ENCODE data around the gene CAPN10. TPM values are rescaled to one million over a fixed set of nuclear protein-coding genes. Genes with fewer than 3 reads are reported as not detected.

The CAPN10 gene
- total and polyA plus RNA-seq, 2 experiments from 2014 or later: 24.2 to 28.8 TPM

DNA sequence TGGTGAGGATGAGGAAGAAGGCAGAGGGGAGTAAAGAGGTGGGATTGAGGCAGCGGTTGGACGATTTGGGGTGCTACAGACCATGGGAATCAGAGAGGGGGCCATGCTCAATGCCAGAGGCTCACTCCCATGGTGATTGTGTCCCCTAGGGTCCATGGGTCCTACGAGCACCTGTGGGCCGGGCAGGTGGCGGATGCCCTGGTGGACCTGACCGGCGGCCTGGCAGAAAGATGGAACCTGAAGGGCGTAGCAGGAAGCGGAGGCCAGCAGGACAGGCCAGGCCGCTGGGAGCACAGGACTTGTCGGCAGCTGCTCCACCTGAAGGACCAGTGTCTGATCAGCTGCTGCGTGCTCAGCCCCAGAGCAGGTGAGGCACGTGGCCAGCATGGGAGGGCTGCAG, 5.2 kb downstream of the CAPN10 start:
- peaks cover 10% of the 10 kb centered on the region for H3K4me1 ChIP-seq (ENCODE audit: insufficient read depth)
- DNase-seq (ENCODE audit: low spot score): no peak
- TF ChIP-seq, protein P1, sequence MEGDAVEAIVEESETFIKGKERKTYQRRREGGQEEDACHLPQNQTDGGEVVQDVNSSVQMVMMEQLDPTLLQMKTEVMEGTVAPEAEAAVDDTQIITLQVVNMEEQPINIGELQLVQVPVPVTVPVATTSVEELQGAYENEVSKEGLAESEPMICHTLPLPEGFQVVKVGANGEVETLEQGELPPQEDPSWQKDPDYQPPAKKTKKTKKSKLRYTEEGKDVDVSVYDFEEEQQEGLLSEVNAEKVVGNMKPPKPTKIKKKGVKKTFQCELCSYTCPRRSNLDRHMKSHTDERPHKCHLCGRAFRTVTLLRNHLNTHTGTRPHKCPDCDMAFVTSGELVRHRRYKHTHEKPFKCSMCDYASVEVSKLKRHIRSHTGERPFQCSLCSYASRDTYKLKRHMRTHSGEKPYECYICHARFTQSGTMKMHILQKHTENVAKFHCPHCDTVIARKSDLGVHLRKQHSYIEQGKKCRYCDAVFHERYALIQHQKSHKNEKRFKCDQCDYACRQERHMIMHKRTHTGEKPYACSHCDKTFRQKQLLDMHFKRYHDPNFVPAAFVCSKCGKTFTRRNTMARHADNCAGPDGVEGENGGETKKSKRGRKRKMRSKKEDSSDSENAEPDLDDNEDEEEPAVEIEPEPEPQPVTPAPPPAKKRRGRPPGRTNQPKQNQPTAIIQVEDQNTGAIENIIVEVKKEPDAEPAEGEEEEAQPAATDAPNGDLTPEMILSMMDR (IDR thresholded peaks at IDR 0.05; ENCODE audit: poor library complexity): no peak
- no peak for TF ChIP-seq EZH2phosphoT487 (IDR thresholded peaks at IDR 0.05; ENCODE audit: low read depth, severe bottlenecking, unreplicated experiment)
- no peak for TF ChIP-seq EZH2 (IDR thresholded peaks at IDR 0.05; ENCODE audit: borderline replicate concordance)
- H4K20me1 ChIP-seq (ENCODE audit: insufficient read depth, poor library complexity, severe bottlenecking): peaks cover 8% of the 10 kb centered on the region
- no peaks in the 10 kb centered on the region for H3K9me2 ChIP-seq (replicated peaks; ENCODE audit: insufficient read depth)
- peaks cover 42% of the 10 kb centered on the region for H3K79me2 ChIP-seq
- no peak overlapping the region for H3K4me2 ChIP-seq
- no peak overlapping the region for H3K27ac ChIP-seq
- H3K27me3 ChIP-seq: no peaks in the 10 kb centered on the region
- no peaks in the 10 kb centered on the region for H3K36me3 ChIP-seq (replicated peaks; ENCODE audit: insufficient read depth, low read depth)
- no peak overlapping the region for H2AFZ ChIP-seq
- no peak overlapping the region for H3K4me3 ChIP-seq
- WGBS (ENCODE audit: low lambda C conversion rate, missing lambda C conversion rate): 98% methylated on average over 13 of the region's 13 CpGs
- H3K9me3 ChIP-seq (ENCODE audit: low read depth): no peaks in the 10 kb centered on the region

DNA sequence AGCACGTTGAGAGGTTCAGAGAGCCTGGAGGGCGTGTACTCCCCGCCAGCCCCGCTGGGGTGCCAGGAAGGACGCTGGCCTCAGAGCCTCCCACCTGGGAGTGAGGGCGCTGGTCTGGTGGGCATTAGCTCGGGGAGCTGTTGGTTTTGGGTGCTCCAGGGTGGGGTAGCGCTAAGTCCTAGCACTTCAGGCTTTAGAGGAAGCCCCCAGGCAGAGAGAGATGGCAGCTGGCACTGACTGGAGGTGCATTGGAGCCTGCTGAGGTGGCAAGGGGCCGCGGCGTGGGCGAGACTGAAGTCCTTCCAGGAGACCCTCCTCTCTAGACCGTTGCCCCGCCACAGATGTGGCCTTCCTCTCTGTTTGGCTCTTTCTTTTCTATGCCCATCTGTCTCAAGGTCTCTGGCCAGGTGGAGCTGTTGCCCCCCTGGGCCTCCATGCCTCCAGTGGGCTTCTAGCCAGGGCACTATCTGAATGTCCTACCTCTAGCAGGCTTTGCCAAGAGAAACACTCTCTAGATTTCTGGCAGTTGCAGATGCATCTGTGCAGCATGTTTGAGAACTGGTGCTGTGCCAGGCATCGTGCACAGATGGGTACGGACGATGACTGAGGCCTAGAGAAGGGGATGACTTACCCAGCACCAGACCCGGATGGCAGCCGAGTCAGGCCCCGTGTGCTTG, 6.6 kb downstream of the CAPN10 start:
- Histone ChIP-seq H3K9me2 (replicated peaks; ENCODE audit: insufficient read depth) (no peaks in the 10 kb centered on the region), H3K79me2 (peaks cover 33% of the 10 kb centered on the region), H3K27me3 (no peaks in the 10 kb centered on the region), H3K4me1 (ENCODE audit: insufficient read depth) (peaks cover 2% of the 10 kb centered on the region), H3K4me2 (no peak overlapping the region), H3K9me3 (ENCODE audit: low read depth) (no peaks in the 10 kb centered on the region), H3K4me3 (no peak overlapping the region), H4K20me1 (ENCODE audit: insufficient read depth, poor library complexity, severe bottlenecking) (peaks cover 7% of the 10 kb centered on the region), H3K27ac (no peak overlapping the region), H3K36me3 (replicated peaks; ENCODE audit: insufficient read depth, low read depth) (no peaks in the 10 kb centered on the region), H2AFZ (no peak overlapping the region)
- TF ChIP-seq, protein P1 (IDR thresholded peaks at IDR 0.05; ENCODE audit: poor library complexity): no peak
- TF ChIP-seq EZH2phosphoT487 (IDR thresholded peaks at IDR 0.05; ENCODE audit: low read depth, severe bottlenecking, unreplicated experiment): no peak
- TF ChIP-seq EZH2 (IDR thresholded peaks at IDR 0.05; ENCODE audit: borderline replicate concordance): no peak
- no peak for DNase-seq (ENCODE audit: low spot score)
- WGBS (ENCODE audit: low lambda C conversion rate, missing lambda C conversion rate): 95% methylated on average over 20 of the region's 20 CpGs

DNA sequence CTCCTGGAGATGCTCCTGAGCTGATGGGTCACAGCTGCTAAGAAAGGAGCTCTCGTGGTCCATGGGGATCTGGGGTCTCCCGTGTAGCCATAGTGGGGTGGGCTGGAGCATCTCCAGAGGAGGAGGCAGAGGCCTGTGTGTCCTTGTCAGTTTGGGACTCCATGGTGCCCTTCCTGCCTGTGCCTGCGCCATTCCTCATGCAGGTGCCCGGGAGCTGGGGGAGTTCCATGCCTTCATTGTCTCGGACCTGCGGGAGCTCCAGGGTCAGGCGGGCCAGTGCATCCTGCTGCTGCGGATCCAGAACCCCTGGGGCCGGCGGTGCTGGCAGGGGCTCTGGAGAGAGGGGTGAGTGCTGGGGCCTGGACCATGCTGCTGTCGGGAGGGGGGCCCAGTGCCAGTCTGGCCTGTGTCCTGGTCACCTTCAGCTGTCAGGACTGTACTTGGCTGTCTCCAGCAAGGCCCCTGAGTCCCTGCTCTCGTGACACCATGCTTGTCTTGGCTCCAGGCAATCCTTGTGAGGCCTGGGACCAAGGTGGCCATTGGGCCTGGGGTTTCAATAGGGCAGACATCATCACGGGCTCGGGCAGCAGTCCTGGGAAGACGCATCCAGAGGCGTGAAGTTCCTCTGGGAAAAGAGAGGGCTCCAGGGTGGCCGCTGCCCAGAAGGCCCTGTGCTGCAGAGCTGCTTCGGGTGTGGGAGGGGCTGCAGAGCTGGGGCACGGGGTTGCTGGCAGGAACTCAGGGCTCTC, 7.3 kb downstream of the CAPN10 start:
- Histone ChIP-seq H3K27ac (no peak overlapping the region), H3K27me3 (no peaks in the 10 kb centered on the region), H3K4me3 (no peak overlapping the region), H3K36me3 (replicated peaks; ENCODE audit: insufficient read depth, low read depth) (no peaks in the 10 kb centered on the region), H3K79me2 (peaks cover 25% of the 10 kb centered on the region), H3K9me3 (ENCODE audit: low read depth) (no peaks in the 10 kb centered on the region), H3K9me2 (replicated peaks; ENCODE audit: insufficient read depth) (no peaks in the 10 kb centered on the region), H3K4me2 (no peak overlapping the region), H4K20me1 (ENCODE audit: insufficient read depth, poor library complexity, severe bottlenecking) (peaks cover 3% of the 10 kb centered on the region), H2AFZ (no peak overlapping the region), H3K4me1 (ENCODE audit: insufficient read depth) (no peaks in the 10 kb centered on the region)
- DNase-seq (ENCODE audit: low spot score): no peak
- WGBS (ENCODE audit: low lambda C conversion rate, missing lambda C conversion rate): 90% methylated on average over 19 of the region's 19 CpGs
- TF ChIP-seq, protein P1 (IDR thresholded peaks at IDR 0.05; ENCODE audit: poor library complexity): no peak
- no peak for TF ChIP-seq EZH2phosphoT487 (IDR thresholded peaks at IDR 0.05; ENCODE audit: low read depth, severe bottlenecking, unreplicated experiment)
- no peak for TF ChIP-seq EZH2 (IDR thresholded peaks at IDR 0.05; ENCODE audit: borderline replicate concordance)
